Measurements from ENCODE around the gene TIMM9. TPM values are rescaled to one million over a fixed set of nuclear protein-coding genes. Genes with fewer than 3 reads are reported as not detected.
"Not testable (repeated sequence)": the region's sequence is repeated elsewhere in the genome, so short reads cannot be mapped to it uniquely, and the experiment has no call there.

TIMM9 gene
- total RNA-seq, 1 donor from 2014 or later, result 35.7 TPM

DNA sequence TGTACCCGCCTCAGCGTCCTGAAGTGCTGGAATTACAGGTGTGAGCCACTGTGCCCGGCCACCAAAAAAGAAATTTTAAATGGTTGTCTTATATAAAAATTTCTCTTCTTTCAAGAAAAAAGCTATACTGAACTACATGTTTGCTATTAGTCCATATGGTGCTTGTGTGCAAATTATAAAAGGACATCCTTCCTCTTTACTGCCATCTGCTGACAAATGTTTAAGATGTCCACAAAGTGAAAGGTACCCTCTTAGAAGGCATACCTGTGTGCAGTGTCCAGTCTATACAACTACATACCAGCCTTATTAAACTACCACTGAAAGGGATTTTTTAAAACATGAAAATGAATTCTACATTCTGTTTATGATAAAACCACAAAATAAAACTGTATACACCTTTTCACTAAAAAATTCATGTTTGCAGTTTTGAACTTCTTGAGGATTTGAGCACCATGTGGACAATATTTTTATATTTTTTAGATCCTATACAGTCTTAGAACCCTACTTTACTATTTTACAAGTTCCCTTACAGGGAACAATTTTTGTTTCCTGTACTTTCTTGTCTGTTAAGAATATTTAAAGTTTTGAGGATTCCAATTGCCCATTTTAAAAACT lies 64.4 kb downstream of the TIMM9 start:
- DNase-seq, result no peak
- ChIA-PET CTCF (no interaction called here), POLR2A (no interaction called here)
- H3K4me1 Mint-ChIP-seq, result no peaks in the 10 kb centered on the region
- H3K4me3 Mint-ChIP-seq, result no peak overlapping the region
- intact Hi-C loops (cut with micrococcal nuclease), result no loop called here
- H3K27me3 Mint-ChIP-seq, result no peaks in the 10 kb centered on the region
- H3K9me3 Mint-ChIP-seq, result no peaks in the 10 kb centered on the region
- ATAC-seq (ENCODE audit: low read depth), result no peak
- peaks cover 76% of the 10 kb centered on the region for H3K36me3 Mint-ChIP-seq (ENCODE audit: low read depth)
- TF ChIP-seq, protein P1, sequence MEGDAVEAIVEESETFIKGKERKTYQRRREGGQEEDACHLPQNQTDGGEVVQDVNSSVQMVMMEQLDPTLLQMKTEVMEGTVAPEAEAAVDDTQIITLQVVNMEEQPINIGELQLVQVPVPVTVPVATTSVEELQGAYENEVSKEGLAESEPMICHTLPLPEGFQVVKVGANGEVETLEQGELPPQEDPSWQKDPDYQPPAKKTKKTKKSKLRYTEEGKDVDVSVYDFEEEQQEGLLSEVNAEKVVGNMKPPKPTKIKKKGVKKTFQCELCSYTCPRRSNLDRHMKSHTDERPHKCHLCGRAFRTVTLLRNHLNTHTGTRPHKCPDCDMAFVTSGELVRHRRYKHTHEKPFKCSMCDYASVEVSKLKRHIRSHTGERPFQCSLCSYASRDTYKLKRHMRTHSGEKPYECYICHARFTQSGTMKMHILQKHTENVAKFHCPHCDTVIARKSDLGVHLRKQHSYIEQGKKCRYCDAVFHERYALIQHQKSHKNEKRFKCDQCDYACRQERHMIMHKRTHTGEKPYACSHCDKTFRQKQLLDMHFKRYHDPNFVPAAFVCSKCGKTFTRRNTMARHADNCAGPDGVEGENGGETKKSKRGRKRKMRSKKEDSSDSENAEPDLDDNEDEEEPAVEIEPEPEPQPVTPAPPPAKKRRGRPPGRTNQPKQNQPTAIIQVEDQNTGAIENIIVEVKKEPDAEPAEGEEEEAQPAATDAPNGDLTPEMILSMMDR (IDR thresholded peaks at IDR 0.05), result no peak
- no peak overlapping the region for H3K27ac Mint-ChIP-seq

DNA sequence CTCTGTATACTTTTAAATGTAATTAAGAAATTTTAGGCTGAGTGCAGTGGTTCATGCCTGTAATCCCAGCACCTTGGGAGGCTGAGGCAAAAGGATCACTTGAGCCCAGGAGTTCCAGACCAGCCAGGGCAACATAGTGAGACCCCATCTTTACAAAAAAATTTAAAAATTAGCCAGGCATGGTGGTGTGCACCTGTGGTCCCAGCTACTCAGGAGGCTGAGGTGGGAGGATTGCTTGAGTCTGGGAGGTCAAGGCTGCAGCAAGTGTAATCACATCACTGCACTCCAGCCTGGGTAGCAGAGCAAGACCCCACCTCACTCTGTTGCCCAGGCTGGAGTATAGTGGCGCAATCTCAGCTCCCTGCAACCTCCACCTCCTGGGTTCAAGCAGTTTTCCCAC lies 65.1 kb downstream of the TIMM9 start:
- H3K27ac Mint-ChIP-seq; H3K4me3 Mint-ChIP-seq; ATAC-seq (ENCODE audit: low read depth); H3K9me3 Mint-ChIP-seq; H3K27me3 Mint-ChIP-seq; intact Hi-C loops (cut with micrococcal nuclease); H3K4me1 Mint-ChIP-seq; DNase-seq: not testable (repeated sequence)
- H3K36me3 Mint-ChIP-seq (ENCODE audit: low read depth), result peaks cover 72% of the 10 kb centered on the region
- ChIA-PET POLR2A (interaction anchor here (0.6 kb wide), 1 partner anchor 30 kb away, joined by 6 read pairs; no protein-coding TSS in a partner anchor), CTCF (interaction anchor here (1.2 kb wide), 1 partner anchor 9 kb away, joined by 3 read pairs; no protein-coding TSS in a partner anchor)

Other genes with a start within 250 kb of the TIMM9 start
- 36.5 and 40.5 TPM in 2 replicates for gene ACTR10, start 227.4 kb downstream of the TIMM9 start, total RNA-seq
- 204 and 208 TPM in 2 replicates for gene PSMA3, start 182.7 kb downstream of the TIMM9 start, total RNA-seq
- 39.6 and 42.0 TPM in 2 replicates for gene ARID4A, start 129.0 kb downstream of the TIMM9 start, total RNA-seq
- 0.37 TPM in 1 of 2 replicates, not detected in the other for gene TOMM20L, start 31.6 kb downstream of the TIMM9 start, total RNA-seq
- gene KIAA0586, start 188 bp upstream of the TIMM9 start, total RNA-seq, result 18.3 and 19.8 TPM in 2 replicates
- 3.0 and 3.5 TPM in 2 replicates for gene DACT1, start 210.4 kb upstream of the TIMM9 start, total RNA-seq